Natural killer cell (primary cell): ENCODE measurements around the gene PKP4. TPM values are rescaled to one million over a fixed set of nuclear protein-coding genes. Genes with fewer than 3 reads are reported as not detected.

Source experiments
- ATAC-seq, 3 donors: fragments of 150-1000 bp in 2 of 3; fragments of 200-7000 bp in 1 of 3; cut with Tn5 transposase; 1 replicate in 1 of 3; 2 replicates in 2 of 3; pipeline ENCODE4 v1.10.0; 2021; ENCODE audit warnings: mild to moderate bottlenecking in 2 of 3, moderate library complexity in 2 of 3
- DNase-seq, 2 donors: peaks; one replicate each; pipeline versions ENCODE4 v3.0.0 to v3.0.0-alpha.2; 2013 to 2021; ENCODE audit warnings: mixed read lengths in 1 of 2
- H3K27ac ChIP-seq: one replicate; pipeline ENCODE4 v1.5.1; 2013; ENCODE audit warnings: mild to moderate bottlenecking, low read length
- H3K27me3 ChIP-seq: one replicate; pipeline ENCODE4 v1.6.1; 2013; ENCODE audit warnings: low read length; ENCODE audit not compliant: control insufficient read depth, insufficient read depth
- H3K36me3 ChIP-seq: one replicate; pipeline ENCODE4 v1.6.1; 2013; ENCODE audit warnings: low read length; ENCODE audit not compliant: control insufficient read depth, insufficient read depth
- H3K4me1 ChIP-seq: one replicate; pipeline ENCODE4 v1.6.1; 2013; ENCODE audit warnings: low read length; ENCODE audit not compliant: control insufficient read depth, insufficient read depth
- H3K4me3 ChIP-seq: one replicate; pipeline ENCODE4 v1.5.1; 2013; ENCODE audit warnings: low read length
- H3K9me3 ChIP-seq: one replicate; pipeline ENCODE4 v1.6.1; 2013; ENCODE audit warnings: low read length; ENCODE audit not compliant: control insufficient read depth, insufficient read depth
- H3K27ac Mint-ChIP-seq, 2 donors: one replicate each; pipeline ENCODE4 v1.8.0; 2022; ENCODE audit warnings: mild to moderate bottlenecking in 2 of 2, mixed read lengths in 2 of 2, moderate library complexity in 1 of 2
- H3K27me3 Mint-ChIP-seq, 2 donors: one replicate each; pipeline ENCODE4 v1.8.0; 2022; ENCODE audit warnings: low read depth in 2 of 2, mixed read lengths in 2 of 2
- H3K36me3 Mint-ChIP-seq: one replicate; pipeline ENCODE4 v1.8.0; 2022; ENCODE audit warnings: mixed read lengths
- H3K4me1 Mint-ChIP-seq, 2 donors: one replicate each; pipeline ENCODE4 v1.8.0; 2022; ENCODE audit warnings: mixed read lengths in 2 of 2
- H3K4me3 Mint-ChIP-seq: one replicate; pipeline ENCODE4 v1.8.0; 2022; ENCODE audit warnings: mild to moderate bottlenecking, moderate library complexity, mixed read lengths
- H3K9me3 Mint-ChIP-seq, 2 donors: one replicate each; pipeline ENCODE4 v1.8.0; 2022; ENCODE audit warnings: mixed read lengths in 2 of 2
- CTCF ChIP-seq: fragments of 200-600 bp; IDR thresholded peaks from one replicate; pipeline ENCODE4 v1.8.0; 2022; ENCODE audit warnings: antibody characterized with exemption
- WGBS: methylation state at CpG from one replicate; pipeline ENCODE4 v1.1.7; 2013; ENCODE audit warnings: missing lambda C conversion rate; ENCODE audit not compliant: insufficient coverage; 5-methylcytosine and 5-hydroxymethylcytosine counted together
- intact Hi-C: fragments of 100-400 bp; cut with micrococcal nuclease; formaldehyde crosslinking; loops from one replicate; pipeline ENCODE4 v1.14.2; 2022
- total RNA-seq, 4 donors: library from RNA; stranded (reverse); fragments of 120-200 nt in 1 of 4; gene quantifications; one replicate each; pipeline versions ENCODE4 v1.2.3 to v1.2.4, GENCODE V29; 2013 to 2022

PKP4 gene
- total RNA-seq, 3 donors from 2014 or later (not counting 1 experiment from before 2014, with no cell fraction given), result 5.9 to 8.4 (median 7.2) TPM

- peaks cover 5 to 29% of the 10 kb centered on the region in 2 donors for H3K27me3 Mint-ChIP-seq
- ATAC-seq (no peak), DNase-seq (no peak)
- no peak overlapping the region for H3K27ac ChIP-seq
- no peaks in the 10 kb centered on the region for H3K36me3 Mint-ChIP-seq
- peak overlapping the region; percentile 97 for H3K4me3 Mint-ChIP-seq
- 91% methylated on average over 8 of the region's 9 CpGs for WGBS
- H3K27me3 ChIP-seq, result peaks cover 3% of the 10 kb centered on the region
- no peaks in the 10 kb centered on the region for H3K36me3 ChIP-seq
- peaks cover 15 to 20% of the 10 kb centered on the region in 2 donors for H3K4me1 Mint-ChIP-seq
- H3K9me3 Mint-ChIP-seq, result no peaks in the 10 kb centered on the region
- no peak overlapping the region for H3K27ac Mint-ChIP-seq
- TF ChIP-seq CTCF, result no peak
- peaks cover 12% of the 10 kb centered on the region for H3K4me1 ChIP-seq
- intact Hi-C loops, result no loop called here
- H3K9me3 ChIP-seq, result no peaks in the 10 kb centered on the region
- no peak overlapping the region for H3K4me3 ChIP-seq
Measured at GRCh38 chr2:158459161-158460003, 2.6 kb downstream of the PKP4 start.

- no peaks in the 10 kb centered on the region for H3K36me3 Mint-ChIP-seq
- no peaks in the 10 kb centered on the region for H3K9me3 Mint-ChIP-seq
- no peak overlapping the region for H3K4me3 ChIP-seq
- no peak overlapping the region for H3K4me3 Mint-ChIP-seq
- H3K4me1 ChIP-seq, result peaks cover 12% of the 10 kb centered on the region
- ATAC-seq (no peak), DNase-seq (no peak)
- H3K27ac Mint-ChIP-seq, result no peak overlapping the region
- 83% methylated on average over 3 of the region's 3 CpGs for WGBS
- H3K27ac ChIP-seq, result no peak overlapping the region
- H3K36me3 ChIP-seq, result no peaks in the 10 kb centered on the region
- peaks cover 15 to 20% of the 10 kb centered on the region in 2 donors for H3K4me1 Mint-ChIP-seq
- peaks cover 3% of the 10 kb centered on the region for H3K27me3 ChIP-seq
- peaks cover 5 to 26% of the 10 kb centered on the region in 2 donors for H3K27me3 Mint-ChIP-seq
- TF ChIP-seq CTCF, result no peak
- intact Hi-C loops, result no loop called here
- no peaks in the 10 kb centered on the region for H3K9me3 ChIP-seq
Measured at GRCh38 chr2:158460632-158461297, 4.0 kb downstream of the PKP4 start.

GRCh38 chr2:158463496-158464095 lies 6.8 kb downstream of the PKP4 start:
- Histone ChIP-seq H3K27ac (no peak overlapping the region), H3K36me3 (no peaks in the 10 kb centered on the region), H3K4me3 (no peak overlapping the region), H3K9me3 (no peaks in the 10 kb centered on the region), H3K27me3 (peaks cover 3% of the 10 kb centered on the region), H3K4me1 (no peaks in the 10 kb centered on the region)
- DNase-seq, result no peak
- intact Hi-C loops, result no loop called here
- no peak for ATAC-seq
- WGBS, result 96% methylated on average over 4 of the region's 6 CpGs
- H3K4me1 Mint-ChIP-seq, result peaks cover under 1 to 2% of the 10 kb centered on the region in 2 donors
- no peaks in the 10 kb centered on the region for H3K36me3 Mint-ChIP-seq
- no peaks in the 10 kb centered on the region for H3K9me3 Mint-ChIP-seq
- H3K4me3 Mint-ChIP-seq, result no peak overlapping the region
- peaks cover under 1 to 22% of the 10 kb centered on the region in 2 donors for H3K27me3 Mint-ChIP-seq
- H3K27ac Mint-ChIP-seq, result no peak overlapping the region
- TF ChIP-seq CTCF, result no peak
